H9 (cell line): Measurements from ENCODE around the gene FBRSL1. TPM values are rescaled to one million over a fixed set of nuclear protein-coding genes. Genes with fewer than 3 reads are reported as not detected.

Experiments used
- DNase-seq: peaks from one replicate; pipeline ENCODE4 v3.0.0-alpha.2; 2017
- H2AFZ ChIP-seq: one replicate; pipeline ENCODE4 v1.6.1; 2013; ENCODE audit warnings: mild to moderate bottlenecking, low read length, control low read depth, moderate library complexity
- H2AK5ac ChIP-seq: 2 replicates; pipeline ENCODE4 v1.6.1; 2013; ENCODE audit warnings: low read length, control low read depth, mixed read lengths; ENCODE audit not compliant: insufficient read length
- H2BK120ac ChIP-seq: one replicate; pipeline ENCODE4 v1.6.1; 2013; ENCODE audit warnings: low read depth, mild to moderate bottlenecking, low read length, control low read depth, inconsistent platforms; ENCODE audit not compliant: poor library complexity, severe bottlenecking
- H2BK12ac ChIP-seq: 2 replicates; pipeline ENCODE4 v1.6.1; 2013; ENCODE audit warnings: low read length, control low read depth, mixed read lengths, low read depth; ENCODE audit not compliant: insufficient read length
- H2BK15ac ChIP-seq: 2 replicates; pipeline ENCODE4 v1.6.1; 2013; ENCODE audit warnings: low read depth, low read length, control low read depth
- H2BK20ac ChIP-seq: one replicate; pipeline ENCODE4 v1.6.1; 2013; ENCODE audit warnings: low read depth, mild to moderate bottlenecking, low read length, control low read depth, inconsistent platforms; ENCODE audit not compliant: poor library complexity, severe bottlenecking
- H2BK5ac ChIP-seq: 2 replicates; pipeline ENCODE4 v1.6.1; 2013; ENCODE audit warnings: low read length, control low read depth, mixed read lengths; ENCODE audit not compliant: insufficient read length
- H3K14ac ChIP-seq: 2 replicates; pipeline ENCODE4 v1.6.1; 2013; ENCODE audit warnings: low read length, control low read depth; ENCODE audit not compliant: insufficient read depth
- H3K18ac ChIP-seq: 2 replicates; pipeline ENCODE4 v1.6.1; 2013; ENCODE audit warnings: low read depth, mild to moderate bottlenecking, mixed read lengths, low read length, control low read depth; ENCODE audit not compliant: insufficient read length
- H3K23ac ChIP-seq: 2 replicates; pipeline ENCODE4 v1.6.1; 2013; ENCODE audit warnings: low read length, control low read depth, mixed read lengths, low read depth; ENCODE audit not compliant: insufficient read length
- H3K23me2 ChIP-seq: 2 replicates; pipeline ENCODE4 v1.6.1; 2013; ENCODE audit warnings: low read depth, mild to moderate bottlenecking, mixed read lengths, low read length, control low read depth; ENCODE audit not compliant: insufficient read length, poor library complexity, severe bottlenecking
- H3K27ac ChIP-seq: 2 replicates; pipeline ENCODE4 v1.5.1; 2013; ENCODE audit warnings: low read length, control low read depth, mixed read lengths, low read depth; ENCODE audit not compliant: insufficient read length
- H3K27me3 ChIP-seq: 2 replicates; pipeline ENCODE4 v1.6.1; 2013; ENCODE audit warnings: low read length, control low read depth, inconsistent platforms; ENCODE audit not compliant: insufficient read depth
- H3K4ac ChIP-seq: 2 replicates; pipeline ENCODE4 v1.6.1; 2013; ENCODE audit warnings: low read depth, mild to moderate bottlenecking, control low read depth, inconsistent platforms, low read length, moderate library complexity
- H3K4me1 ChIP-seq: 2 replicates; pipeline ENCODE4 v1.6.1; 2013; ENCODE audit warnings: low read length, control low read depth, inconsistent platforms; ENCODE audit not compliant: insufficient read depth
- H3K4me2 ChIP-seq: 2 replicates; pipeline ENCODE4 v1.6.1; 2013; ENCODE audit warnings: low read length, control low read depth, mixed read lengths; ENCODE audit not compliant: insufficient read length, insufficient read depth
- H3K56ac ChIP-seq: 2 replicates; pipeline ENCODE4 v1.6.1; 2013; ENCODE audit warnings: low read depth, mild to moderate bottlenecking, mixed read lengths, low read length, control low read depth; ENCODE audit not compliant: insufficient read length
- H3K79me1 ChIP-seq: 2 replicates; pipeline ENCODE4 v1.6.1; 2013; ENCODE audit warnings: low read depth, mild to moderate bottlenecking, moderate library complexity, low read length, control low read depth, inconsistent platforms; ENCODE audit not compliant: insufficient read depth, poor library complexity, severe bottlenecking
- H3K79me2 ChIP-seq: 2 replicates; pipeline ENCODE4 v1.6.1; 2013; ENCODE audit warnings: low read length, control low read depth, inconsistent platforms; ENCODE audit not compliant: insufficient read depth
- H3K9ac ChIP-seq: 2 replicates; pipeline ENCODE4 v1.6.1; 2013; ENCODE audit warnings: low read length, control low read depth, mixed read lengths; ENCODE audit not compliant: insufficient read length; ENCODE audit errors: extremely low read depth
- H3K9me3 ChIP-seq: one replicate; pipeline ENCODE4 v1.6.1; 2013; ENCODE audit warnings: low read depth, low read length, inconsistent platforms; ENCODE audit not compliant: control insufficient read depth
- H3T11ph ChIP-seq: one replicate; pipeline ENCODE4 v1.6.1; 2013; ENCODE audit warnings: mild to moderate bottlenecking, low read length, control low read depth, inconsistent platforms
- H4K20me1 ChIP-seq: one replicate; pipeline ENCODE4 v1.6.1; 2013; ENCODE audit not compliant: control insufficient read depth, insufficient read length, insufficient read depth
- H4K5ac ChIP-seq: 2 replicates; pipeline ENCODE4 v1.6.1; 2013; ENCODE audit warnings: low read depth, mild to moderate bottlenecking, mixed read lengths, low read length, control low read depth; ENCODE audit not compliant: insufficient read length
- H4K8ac ChIP-seq: replicated peaks from 2 replicates; pipeline ENCODE4 v1.6.1; 2013; ENCODE audit warnings: low read length, control low read depth, mixed read lengths, low read depth; ENCODE audit not compliant: insufficient read length
- H4K91ac ChIP-seq: 2 replicates; pipeline ENCODE4 v1.6.1; 2013; ENCODE audit warnings: low read depth, mild to moderate bottlenecking, moderate library complexity, mixed read lengths, low read length, control low read depth; ENCODE audit not compliant: insufficient read length
- H3K27ac Mint-ChIP-seq, 3 experiments: 2 replicates in 2 of 3; 3 replicates in 1 of 3; pipeline ENCODE4 v1.8.0; 2020 to 2021; ENCODE audit warnings: mixed read lengths in 3 of 3, mild to moderate bottlenecking in 1 of 3, moderate library complexity in 1 of 3
- H3K27me3 Mint-ChIP-seq: 2 replicates; pipeline ENCODE4 v1.8.0; 2021; ENCODE audit warnings: low read depth, mild to moderate bottlenecking, moderate library complexity, mixed read lengths
- H3K36me3 Mint-ChIP-seq, 3 experiments: 2 replicates in 2 of 3; 3 replicates in 1 of 3; pipeline ENCODE4 v1.8.0; 2020 to 2021; ENCODE audit warnings: low read depth in 3 of 3, mixed read lengths in 3 of 3; ENCODE audit not compliant: insufficient read depth in 1 of 3
- H3K4me1 Mint-ChIP-seq, 2 experiments: 2 replicates each; pipeline ENCODE4 v1.8.0; 2020; ENCODE audit warnings: mixed read lengths in 2 of 2
- H3K4me3 Mint-ChIP-seq, 2 experiments: 2 replicates in 1 of 2; 3 replicates in 1 of 2; pipeline ENCODE4 v1.8.0; 2020 to 2021; ENCODE audit warnings: mild to moderate bottlenecking in 2 of 2, mixed read lengths in 2 of 2, moderate library complexity in 1 of 2
- H3K9me3 Mint-ChIP-seq, 2 experiments: 2 replicates in 1 of 2; 3 replicates in 1 of 2; pipeline ENCODE4 v1.8.0; 2020; ENCODE audit warnings: mild to moderate bottlenecking in 2 of 2, mixed read lengths in 2 of 2, moderate library complexity in 1 of 2
- CTCF ChIP-seq: fragments of 200-600 bp; sonication (generic); conservative IDR thresholded peaks from 3 replicates; pipeline ENCODE4 v1.8.0; 2021; ENCODE audit warnings: antibody characterized with exemption, mild to moderate bottlenecking
- WGBS: extraction: QIAGEN DNeasy Blood & Tissue Kit; methylation state at CpG from one replicate; pipeline ENCODE4 v1.1.7; 2013; ENCODE audit warnings: missing lambda C conversion rate, low lambda C conversion rate, mixed read lengths; ENCODE audit not compliant: insufficient read length; ENCODE audit errors: extremely low coverage; 5-methylcytosine and 5-hydroxymethylcytosine counted together
- total RNA-seq: library from RNA; stranded (reverse); gene quantifications from 2 replicates; pipeline ENCODE4 v1.2.1, GENCODE V29; 2021

The FBRSL1 gene
- total RNA-seq, 1 experiment from 2014 or later, result 90.8 TPM

- H3K14ac ChIP-seq, result no peak overlapping the region
- Mint-ChIP-seq H3K36me3 (no peaks in the 10 kb centered on the region; a peak in 1 of 7 replicates), H3K27me3 (no peaks in the 10 kb centered on the region), H3K4me1 (peaks cover 14 to 32% of the 10 kb centered on the region in 2 experiments), H3K9me3 (no peaks in the 10 kb centered on the region), H3K4me3 (no peak overlapping the region), H3K27ac (no peak overlapping the region; a peak in 1 of 7 replicates)
- H3K27ac ChIP-seq, result no peak overlapping the region
- peaks cover 2% of the 10 kb centered on the region for H4K20me1 ChIP-seq
- H2BK120ac ChIP-seq, result no peak overlapping the region
- no peak overlapping the region for H3K4me2 ChIP-seq
- H2BK20ac ChIP-seq, result no peak overlapping the region
- no peak overlapping the region for H2AFZ ChIP-seq
- TF ChIP-seq CTCF, result no peak
- no peak overlapping the region for H3K18ac ChIP-seq
- no peak overlapping the region for H2BK15ac ChIP-seq
- DNase-seq, result no peak
- H3K9ac ChIP-seq, result no peak overlapping the region
- no peaks in the 10 kb centered on the region for H3K27me3 ChIP-seq
- no peak overlapping the region for H3K4ac ChIP-seq
- no peak overlapping the region for H3K23ac ChIP-seq
- peaks cover 9% of the 10 kb centered on the region for H3K79me1 ChIP-seq
- H4K91ac ChIP-seq, result no peak overlapping the region
- H4K8ac ChIP-seq, result no peak overlapping the region
- no CpG with 5 or more reads among the region's 15 CpGs for WGBS
- H3K9me3 ChIP-seq, result no peaks in the 10 kb centered on the region
- H2AK5ac ChIP-seq, result no peak overlapping the region
- no peak overlapping the region for H2BK12ac ChIP-seq
- no peaks in the 10 kb centered on the region for H3K23me2 ChIP-seq
- peaks cover 3% of the 10 kb centered on the region; the same call in 1 of the 2 replicates for H3K4me1 ChIP-seq
- no peak overlapping the region for H4K5ac ChIP-seq
- no peak overlapping the region for H2BK5ac ChIP-seq
- peaks cover 6% of the 10 kb centered on the region; the same call in 1 of the 2 replicates for H3K79me2 ChIP-seq
- H3K56ac ChIP-seq, result no peak overlapping the region
- no peak overlapping the region for H3T11ph ChIP-seq
Measured at GRCh38 chr12:132507161-132507538, 17.2 kb downstream of the FBRSL1 start.
